ENCODE measurements around the gene NUP35.

NUP35 gene, protein sequence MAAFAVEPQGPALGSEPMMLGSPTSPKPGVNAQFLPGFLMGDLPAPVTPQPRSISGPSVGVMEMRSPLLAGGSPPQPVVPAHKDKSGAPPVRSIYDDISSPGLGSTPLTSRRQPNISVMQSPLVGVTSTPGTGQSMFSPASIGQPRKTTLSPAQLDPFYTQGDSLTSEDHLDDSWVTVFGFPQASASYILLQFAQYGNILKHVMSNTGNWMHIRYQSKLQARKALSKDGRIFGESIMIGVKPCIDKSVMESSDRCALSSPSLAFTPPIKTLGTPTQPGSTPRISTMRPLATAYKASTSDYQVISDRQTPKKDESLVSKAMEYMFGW

DNA sequence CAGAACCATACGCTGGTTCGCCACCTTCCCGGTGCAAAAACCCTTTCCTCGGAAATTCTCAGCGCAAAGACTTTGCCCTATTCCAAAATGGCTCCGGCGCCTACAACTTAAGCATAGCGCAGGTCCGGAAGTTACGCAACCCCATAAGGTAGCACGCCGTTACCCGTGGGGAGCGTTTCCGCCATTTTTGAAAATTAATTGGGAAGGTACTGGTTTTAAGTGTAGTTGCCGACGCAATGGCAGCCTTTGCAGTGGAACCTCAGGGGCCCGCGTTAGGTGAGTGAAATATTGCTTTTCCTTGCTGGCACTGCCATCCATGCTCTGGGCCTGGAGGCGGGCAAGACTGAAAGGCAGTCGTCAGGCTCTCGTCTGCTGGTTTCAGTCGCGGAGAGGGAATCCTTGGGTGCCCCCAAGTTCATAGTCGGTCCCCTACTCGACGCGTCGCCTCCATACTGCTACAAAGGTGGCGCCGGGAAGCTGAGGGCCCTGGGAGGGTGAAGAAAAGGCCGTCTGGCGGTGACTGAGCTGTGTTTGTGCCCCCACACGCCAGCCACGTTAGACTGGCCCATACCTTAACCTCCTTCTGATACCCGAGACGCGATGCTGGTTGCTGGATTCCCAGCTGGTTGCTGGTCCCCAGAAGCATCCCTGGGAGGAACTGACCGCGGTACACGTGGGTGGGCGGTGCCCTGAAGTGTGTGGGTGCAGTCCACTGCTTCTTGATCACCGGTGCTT, at the start of gene NUP35:
Gene NUP35, plus strand, starts transcription at position 222 of the 735 bp plus-strand sequence. Its CDS starts 15 bp downstream, at position 237.
- DNase-seq: peak; percentile 97

DNA sequence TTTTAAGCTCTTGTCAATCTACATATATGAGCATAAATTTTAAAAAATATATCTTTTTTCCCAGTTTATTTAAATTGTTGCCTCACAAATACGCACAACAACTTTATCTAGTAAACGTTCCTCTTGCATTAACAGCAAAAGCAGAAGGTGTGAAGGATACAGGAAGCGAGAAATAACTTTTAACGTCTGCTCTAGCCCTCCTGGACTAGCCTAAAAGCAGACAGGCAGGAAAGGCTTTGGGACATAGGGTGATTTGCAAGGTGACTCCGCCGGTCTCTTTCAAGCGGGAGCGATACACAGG, 46.1 kb upstream of the NUP35 start:
- DNase-seq: peak; percentile 53

- peak; percentile 96 for DNase-seq
Observed at GRCh38 chr2:183078464-183079138, 45.6 kb upstream of the NUP35 start, which contains the start of gene DUSP19. DUSP19 (plus strand) TSS chr2:183078747; CDS start chr2:183078934, 187 bp downstream.

GRCh38 chr2:183079139-183079775, 45.0 kb upstream of the NUP35 start:
- DNase-seq: no peak

DNA sequence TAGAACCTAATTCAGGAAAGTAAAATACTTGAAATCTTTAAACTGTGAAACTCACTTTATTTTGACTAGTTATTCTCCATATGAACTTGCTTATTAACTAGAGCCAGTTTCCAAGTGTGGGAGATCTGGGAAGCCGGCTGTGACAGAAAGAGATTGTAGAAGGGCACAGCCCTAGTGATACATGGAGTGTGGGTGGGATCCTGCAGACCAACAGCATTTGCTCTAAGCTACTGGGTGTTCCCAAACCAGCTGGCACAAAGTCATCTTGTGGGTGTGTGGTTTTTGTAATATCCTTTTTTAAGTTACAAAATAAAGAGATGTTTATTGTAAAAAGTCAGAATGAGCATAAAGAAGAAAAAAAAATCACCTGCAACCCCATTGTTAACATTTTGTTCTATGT, 42.3 kb upstream of the NUP35 start:
- DNase-seq: no peak

DNA sequence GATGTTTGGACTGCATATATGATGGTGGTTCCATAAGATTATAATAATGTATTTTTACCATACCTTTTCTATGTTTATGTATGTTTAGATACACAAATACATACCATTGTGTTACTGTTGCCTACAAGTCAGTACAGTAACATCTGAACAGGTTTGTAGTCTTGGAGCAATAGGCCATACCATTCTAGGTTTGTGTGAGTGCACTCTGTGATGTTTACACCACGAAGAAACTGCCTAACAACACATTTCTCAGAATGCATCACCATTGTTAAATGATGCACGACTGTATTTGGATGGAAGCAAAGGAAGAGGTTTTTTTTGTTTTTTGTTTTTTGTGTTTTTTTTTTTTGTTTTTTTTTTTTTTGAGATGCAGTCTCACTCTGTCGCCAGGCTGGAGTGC, 36.2 kb upstream of the NUP35 start:
- no peak for DNase-seq

DNA sequence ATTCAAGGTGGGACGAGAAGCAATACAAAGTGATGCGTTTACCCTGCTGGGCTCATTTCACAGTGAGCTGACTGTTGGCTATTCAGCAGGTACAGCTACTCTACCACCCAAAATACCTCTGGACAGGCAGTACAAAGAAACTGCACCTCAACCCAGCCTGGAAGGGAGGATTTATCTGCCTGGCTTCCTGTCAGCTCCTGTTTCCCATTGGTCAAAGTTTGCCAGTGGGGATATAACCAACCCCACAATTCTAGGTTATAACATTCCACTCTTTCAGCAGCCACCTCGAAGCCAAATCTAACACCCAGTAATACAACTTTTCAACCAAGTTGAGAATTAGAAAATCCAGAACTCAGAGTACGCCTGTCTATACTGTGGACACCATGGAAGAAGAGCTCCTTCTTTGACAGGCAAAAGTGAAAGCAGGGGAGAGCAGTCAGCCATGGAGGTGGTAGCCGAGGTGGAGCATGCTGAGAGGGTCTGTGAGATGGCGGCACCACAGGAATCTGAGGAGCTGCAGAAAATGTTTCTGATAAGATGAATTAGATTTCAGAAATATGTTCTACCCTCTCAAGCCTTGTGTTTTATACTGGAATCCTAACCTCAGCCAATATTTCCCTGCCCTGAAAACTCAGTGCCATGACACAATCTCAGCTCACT, 34.9 kb upstream of the NUP35 start:
- no peak for DNase-seq

GRCh38 chr2:183091318-183091953, 32.8 kb upstream of the NUP35 start:
- DNase-seq: no peak

- no peak for DNase-seq
Observed at GRCh38 chr2:183091954-183092345, 32.3 kb upstream of the NUP35 start.

DNA sequence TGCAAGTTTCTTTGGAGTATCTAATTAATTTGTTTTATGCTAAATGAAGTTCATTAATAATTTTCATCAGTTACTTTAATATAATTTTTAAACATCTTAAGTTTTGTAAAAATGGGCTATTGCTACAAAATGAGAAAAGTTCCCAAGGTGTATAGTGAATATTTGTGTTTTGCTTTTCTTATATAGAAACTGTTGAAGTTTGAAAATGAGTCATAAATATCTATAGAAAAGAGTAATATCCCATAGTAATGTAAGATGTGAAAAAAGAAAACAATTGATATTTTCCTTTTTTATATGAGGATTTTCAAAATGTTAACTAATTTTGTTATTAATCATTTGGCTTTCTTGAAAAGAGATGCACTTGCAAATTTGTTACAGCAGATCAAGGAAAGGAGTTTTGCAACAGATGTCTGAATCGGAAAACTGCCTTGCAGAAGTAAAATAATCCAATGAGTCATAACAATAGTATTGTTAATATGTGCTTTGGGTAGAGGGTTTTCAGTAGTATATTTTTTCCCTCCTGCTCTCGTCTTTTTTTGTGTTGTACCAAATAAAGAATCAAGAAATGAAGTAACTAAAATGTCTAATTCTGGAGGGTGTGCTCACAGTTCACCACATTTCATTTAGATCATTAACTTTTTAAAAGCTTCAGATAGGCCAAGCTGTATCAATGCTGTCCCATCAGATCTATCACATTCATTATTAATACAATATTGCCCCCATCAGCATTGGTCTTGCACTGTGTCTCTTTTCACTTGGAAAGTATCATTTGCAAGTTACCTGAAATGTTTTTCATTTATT, 30.2 kb upstream of the NUP35 start:
- no peak for DNase-seq

DNA sequence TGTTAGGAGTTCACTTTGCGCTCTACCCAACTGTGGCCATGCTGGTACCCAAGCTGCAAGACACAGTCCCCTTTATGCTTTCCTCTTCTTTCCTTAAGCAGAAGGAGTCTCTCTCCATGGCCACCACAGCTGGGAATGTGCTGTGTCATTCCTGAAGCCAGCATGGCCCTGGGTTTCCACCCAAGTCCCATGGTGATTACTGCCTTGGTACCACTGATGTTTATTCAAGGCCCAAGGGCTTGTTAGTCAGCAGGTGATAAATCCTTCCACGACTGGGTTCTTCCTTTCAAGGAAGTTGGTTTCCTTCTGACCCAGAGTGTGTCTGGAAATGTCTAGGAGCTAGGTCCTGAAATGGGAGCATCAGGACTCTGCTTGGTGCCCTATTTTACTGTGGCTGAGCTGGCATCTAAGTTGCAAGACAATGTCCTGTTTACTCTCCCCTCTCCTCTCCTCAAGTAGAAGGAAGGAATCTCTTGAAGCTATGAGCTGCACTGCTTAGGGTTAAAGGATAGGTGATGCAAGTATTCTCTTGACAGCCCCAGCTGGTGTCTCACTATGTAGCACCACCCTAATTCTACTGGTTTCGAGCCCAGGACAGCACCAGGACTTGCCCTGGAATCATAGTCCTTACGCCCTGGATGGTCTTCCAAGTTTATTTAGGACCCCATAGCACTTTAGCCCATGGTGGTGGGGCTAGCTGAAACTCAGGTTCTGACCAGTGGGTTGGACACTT, 18.7 kb upstream of the NUP35 start:
- DNase-seq: no peak

DNA sequence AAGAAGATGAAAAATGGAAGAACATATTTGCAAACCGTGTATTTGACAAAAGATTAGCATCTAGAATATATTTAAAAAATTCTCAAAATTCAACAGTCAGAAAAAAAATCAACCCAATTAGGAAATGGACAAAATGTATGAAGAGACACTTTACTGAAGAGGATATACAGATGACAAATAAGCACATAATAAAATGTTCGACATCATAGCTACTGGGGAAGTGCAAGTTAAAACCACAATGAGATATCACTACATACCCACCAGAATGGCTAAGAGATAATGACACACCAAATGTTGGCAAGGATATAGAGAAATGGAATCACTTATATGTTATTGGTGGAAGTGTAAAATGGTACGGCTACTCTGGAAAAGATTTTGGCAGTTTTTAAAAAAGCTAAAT, 11.7 kb upstream of the NUP35 start:
- no peak for DNase-seq

DNA sequence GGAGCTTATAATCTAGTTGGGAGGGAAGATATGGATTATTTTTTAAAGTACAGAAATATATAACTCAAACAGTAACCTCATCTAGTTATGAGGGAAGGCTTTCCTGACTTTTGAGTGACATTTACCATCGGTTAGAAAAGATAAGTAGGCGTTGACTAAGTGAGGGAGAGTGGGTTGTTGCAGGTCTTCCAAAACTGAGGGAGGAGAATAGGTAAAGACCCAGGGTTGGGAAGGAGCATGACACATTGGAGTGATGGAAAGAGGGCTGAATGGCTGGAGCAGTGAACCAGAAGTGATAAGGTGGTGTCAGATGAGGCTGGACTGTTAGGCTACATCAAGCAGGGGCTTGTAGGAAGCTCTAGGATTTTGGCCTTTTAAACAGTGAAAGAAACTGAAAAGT, 10.6 kb upstream of the NUP35 start:
- DNase-seq: no peak

- no peak for DNase-seq
Observed at GRCh38 chr2:183117226-183117625, 7.0 kb upstream of the NUP35 start.

- peak; percentile 17 for DNase-seq
Observed at GRCh38 chr2:183123117-183123958, 905 bp upstream of the NUP35 start.

- no peak for DNase-seq
Observed at GRCh38 chr2:183123959-183124221, 353 bp upstream of the NUP35 start.

GRCh38 chr2:183124957-183125255, 663 bp downstream of the NUP35 start:
- no peak for DNase-seq

GRCh38 chr2:183125659-183126341, 1.6 kb downstream of the NUP35 start:
- DNase-seq: peak; percentile 17

DNA sequence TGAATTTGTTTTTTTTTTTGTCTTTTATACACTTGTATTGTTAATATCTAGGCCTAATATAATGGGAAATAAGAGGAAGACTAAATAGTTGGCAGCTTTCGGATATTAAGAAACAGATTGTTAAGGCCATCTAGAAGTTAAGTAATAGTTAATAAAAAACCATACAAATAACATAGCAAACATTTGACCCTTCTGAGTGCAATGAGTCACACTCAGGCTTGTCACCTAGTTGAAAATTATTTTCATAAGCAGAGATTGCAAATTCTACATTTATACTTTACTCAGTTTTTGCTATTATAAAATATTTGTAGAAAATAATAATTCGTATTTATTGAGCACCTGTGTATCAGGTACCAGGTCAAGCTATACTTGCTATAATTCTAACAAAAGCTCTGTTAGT, 2.4 kb downstream of the NUP35 start:
- DNase-seq: no peak

GRCh38 chr2:183134016-183134415, 9.8 kb downstream of the NUP35 start:
- DNase-seq: no peak

All from COR-L47 (cell line).